Myocyte (in vitro differentiated cells): ENCODE data around the gene FAU. TPM values are rescaled to one million over a fixed set of nuclear protein-coding genes. Genes with fewer than 3 reads are reported as not detected.

Experiments used
- DNase-seq: peaks from one replicate; pipeline ENCODE4 v3.0.0-alpha.2; 2012; ENCODE audit warnings: low read depth
- total RNA-seq: library from RNA; depleted of rRNA; stranded (reverse); fragments of >200 nt; gene quantifications from 2 replicates; pipeline ENCODE4 v1.2.3, GENCODE V29; 2014

FAU gene
- total RNA-seq, 1 donor from 2014 or later, result 163 TPM

DNA sequence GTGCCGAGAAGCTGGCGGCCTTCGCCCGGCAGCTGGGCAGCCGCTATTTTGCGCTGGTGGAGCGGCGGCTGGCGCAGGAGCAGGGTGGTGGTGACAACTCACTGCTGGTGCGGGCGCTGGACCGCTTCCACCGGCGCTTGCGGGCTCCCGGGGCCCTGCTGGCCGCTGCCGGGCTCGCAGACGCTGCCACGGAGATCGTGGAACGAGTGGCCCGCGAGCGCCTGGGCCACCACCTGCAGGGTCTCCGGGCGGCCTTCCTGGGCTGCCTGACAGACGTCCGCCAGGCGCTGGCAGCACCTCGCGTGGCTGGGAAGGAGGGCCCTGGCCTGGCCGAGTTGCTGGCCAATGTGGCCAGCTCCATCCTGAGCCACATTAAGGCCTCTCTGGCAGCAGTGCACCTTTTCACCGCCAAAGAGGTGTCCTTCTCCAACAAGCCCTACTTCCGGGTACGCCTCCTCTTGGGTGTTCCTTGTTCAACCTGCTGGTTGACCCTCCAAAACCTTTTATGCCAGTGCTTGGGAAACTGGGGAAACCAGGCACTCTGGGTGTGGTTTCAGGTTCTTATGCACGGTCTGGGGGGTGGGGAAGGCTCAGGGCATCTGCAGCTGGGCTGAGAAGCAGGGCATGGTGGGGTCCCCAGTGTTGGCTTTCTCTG lies 13.3 kb downstream of the FAU start:
- DNase-seq, result no peak

DNA sequence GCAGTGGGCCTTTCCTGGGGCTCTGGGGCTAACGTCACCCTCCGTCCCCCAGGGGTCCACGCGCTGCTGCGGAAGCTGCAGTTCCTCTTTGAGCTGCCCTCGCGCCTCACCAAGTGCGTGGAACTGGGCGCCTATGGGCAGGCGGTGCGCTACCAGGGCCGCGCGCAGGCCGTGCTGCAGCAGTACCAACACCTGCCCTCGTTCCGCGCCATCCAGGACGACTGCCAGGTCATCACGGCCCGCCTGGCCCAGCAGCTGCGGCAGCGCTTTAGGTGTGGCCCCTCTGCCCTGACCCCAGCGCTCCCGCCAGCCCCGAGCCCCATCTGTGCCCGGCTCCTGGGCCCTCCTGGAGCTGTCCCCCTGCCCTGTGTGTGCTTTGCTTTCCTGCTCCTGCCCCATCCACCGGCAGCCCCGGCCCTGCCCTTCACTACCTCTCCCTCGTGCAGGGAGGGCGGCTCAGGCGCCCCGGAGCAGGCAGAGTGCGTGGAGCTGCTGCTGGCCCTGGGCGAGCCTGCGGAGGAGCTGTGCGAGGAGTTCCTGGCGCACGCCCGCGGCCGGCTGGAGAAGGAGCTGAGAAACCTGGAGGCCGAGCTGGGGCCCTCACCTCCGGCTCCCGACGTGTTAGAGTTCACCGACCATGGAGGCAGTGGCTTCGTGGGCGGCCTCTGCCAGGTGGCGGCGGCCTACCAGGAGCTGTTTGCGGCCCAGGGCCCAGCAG lies 14.0 kb downstream of the FAU start:
- no peak for DNase-seq

GRCh38 chr11:65107078-65107477 lies 14.9 kb downstream of the FAU start:
- no peak for DNase-seq

GRCh38 chr11:65104628-65105027 lies 17.3 kb downstream of the FAU start:
- DNase-seq, result no peak

- peak; percentile 59 for DNase-seq
Observed at GRCh38 chr11:65103476-65103875, 18.5 kb downstream of the FAU start.

GRCh38 chr11:65102142-65103095 lies 19.5 kb downstream of the FAU start:
- DNase-seq, result no peak

DNA sequence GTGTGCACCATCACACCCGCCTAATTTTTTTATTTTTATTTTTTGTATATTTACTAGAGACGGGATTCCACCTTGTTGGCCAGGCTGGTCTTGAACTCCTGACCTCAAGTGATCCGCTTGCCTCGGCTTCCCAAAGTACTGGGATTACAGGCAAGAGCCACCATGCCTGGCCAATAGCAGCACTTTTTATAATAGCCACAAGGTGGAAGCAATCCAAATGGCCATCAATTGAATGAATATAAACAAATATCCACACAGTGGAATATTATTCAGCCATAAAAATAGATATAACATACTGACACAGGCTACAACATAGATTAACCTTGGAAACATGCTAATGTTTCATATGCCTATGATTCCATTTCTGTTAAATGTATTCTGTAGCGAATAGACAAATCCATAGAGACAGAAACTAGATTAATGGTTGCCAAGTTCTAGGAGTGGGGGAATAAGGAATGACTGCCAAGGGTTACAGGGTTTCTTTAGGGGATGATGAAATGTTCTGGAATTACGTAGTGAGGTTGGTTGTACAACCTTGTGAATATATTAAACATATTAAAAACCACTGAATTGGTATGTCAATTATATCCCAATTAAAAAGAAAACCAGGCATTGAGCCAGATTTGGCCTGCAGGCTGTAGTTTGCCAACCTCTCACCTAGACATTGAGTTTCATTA lies 21.1 kb downstream of the FAU start:
- no peak for DNase-seq

DNA sequence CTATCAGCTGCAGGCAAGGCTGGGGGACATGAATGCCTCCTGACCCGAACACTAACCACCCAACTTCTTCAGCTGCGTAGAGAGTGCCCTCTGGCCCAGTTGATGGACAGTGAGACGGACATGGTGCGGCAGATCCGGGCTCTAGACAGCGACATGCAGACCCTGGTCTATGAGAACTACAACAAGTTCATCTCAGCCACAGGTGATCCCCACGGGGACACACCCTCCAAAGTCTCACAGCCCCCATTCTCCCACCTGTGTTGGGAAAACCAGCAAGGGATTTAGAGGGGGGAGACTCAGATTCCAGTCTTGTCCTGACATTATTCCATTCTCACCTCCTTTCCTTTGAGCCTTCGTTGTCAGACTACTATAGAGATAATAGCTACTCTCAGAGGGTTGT lies 25.0 kb downstream of the FAU start:
- DNase-seq, result no peak

DNA sequence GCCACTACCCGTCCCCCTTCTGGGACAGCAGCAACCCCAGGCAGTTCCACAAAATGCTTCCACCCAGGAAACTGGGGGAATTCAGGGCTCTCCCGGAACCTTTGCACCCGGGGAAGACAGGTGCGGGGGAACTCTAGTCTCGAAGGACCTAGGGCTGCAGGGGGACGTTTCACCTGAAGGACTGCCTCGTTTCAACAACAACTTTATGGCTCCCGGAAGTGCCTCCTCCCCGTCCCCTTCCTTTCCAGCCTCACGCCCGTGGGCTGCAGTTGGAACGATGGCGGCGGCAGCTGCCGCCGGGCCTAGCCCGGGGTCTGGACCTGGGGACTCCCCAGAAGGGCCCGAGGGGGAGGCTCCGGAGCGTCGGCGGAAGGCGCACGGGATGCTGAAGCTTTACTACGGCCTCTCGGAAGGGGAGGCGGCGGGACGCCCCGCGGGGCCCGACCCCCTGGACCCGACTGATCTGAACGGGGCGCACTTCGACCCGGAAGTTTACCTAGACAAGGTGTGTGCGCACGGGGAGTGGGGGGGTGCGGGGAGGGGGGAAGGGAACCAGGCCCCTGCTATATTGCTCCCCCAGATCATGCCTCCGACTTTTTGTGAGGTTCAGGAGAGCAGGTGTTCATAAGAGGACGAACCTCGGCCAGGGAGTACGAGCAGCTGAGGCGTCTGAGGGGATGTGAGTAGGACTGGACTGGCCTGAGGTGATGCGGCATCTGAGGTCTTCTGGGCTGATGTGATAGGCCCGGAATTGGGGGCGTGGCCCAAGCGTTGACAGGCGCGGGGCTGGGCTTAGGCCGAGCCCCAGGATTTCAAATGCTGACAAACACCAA lies 25.7 kb downstream of the FAU start, which contains the start of gene VPS51:
TSS of gene VPS51 (plus strand) at position 241 of the 833 bp plus-strand sequence. CDS start at position 278, 37 bp downstream.
- DNase-seq, result peak; percentile 90

- no peak for DNase-seq
Observed at GRCh38 chr11:65095427-65095826, 26.5 kb downstream of the FAU start.

GRCh38 chr11:65090628-65091027 lies 31.3 kb downstream of the FAU start:
- no peak for DNase-seq

GRCh38 chr11:65089621-65090020 lies 32.3 kb downstream of the FAU start:
- DNase-seq, result no peak

- no peak for DNase-seq
Observed at GRCh38 chr11:65087827-65088226, 34.1 kb downstream of the FAU start.

GRCh38 chr11:65087216-65087615 lies 34.7 kb downstream of the FAU start:
- no peak for DNase-seq

DNA sequence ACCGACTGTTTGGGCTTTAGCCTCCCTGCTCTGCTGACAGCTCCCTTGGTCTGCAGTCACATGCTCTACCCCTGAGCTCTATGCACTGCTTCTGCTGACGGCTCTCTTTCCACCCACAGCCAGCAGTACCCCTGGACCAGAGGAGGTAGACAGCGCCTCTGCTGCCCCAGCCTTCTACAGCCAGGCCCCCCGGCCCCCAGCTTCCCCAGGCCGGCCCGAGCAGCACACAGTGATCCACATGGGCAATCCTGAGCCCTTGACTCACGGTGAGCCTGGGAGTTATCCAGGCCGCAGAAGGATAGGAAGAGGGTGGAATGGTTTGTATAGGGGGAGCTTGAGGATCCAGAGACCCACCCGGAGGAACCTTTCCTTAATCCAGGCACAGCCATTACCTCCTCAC lies 35.1 kb downstream of the FAU start:
- no peak for DNase-seq

GRCh38 chr11:65085446-65085845 lies 36.5 kb downstream of the FAU start:
- DNase-seq, result no peak

- DNase-seq, result no peak
Observed at GRCh38 chr11:65084598-65085375, 37.1 kb downstream of the FAU start.

DNA sequence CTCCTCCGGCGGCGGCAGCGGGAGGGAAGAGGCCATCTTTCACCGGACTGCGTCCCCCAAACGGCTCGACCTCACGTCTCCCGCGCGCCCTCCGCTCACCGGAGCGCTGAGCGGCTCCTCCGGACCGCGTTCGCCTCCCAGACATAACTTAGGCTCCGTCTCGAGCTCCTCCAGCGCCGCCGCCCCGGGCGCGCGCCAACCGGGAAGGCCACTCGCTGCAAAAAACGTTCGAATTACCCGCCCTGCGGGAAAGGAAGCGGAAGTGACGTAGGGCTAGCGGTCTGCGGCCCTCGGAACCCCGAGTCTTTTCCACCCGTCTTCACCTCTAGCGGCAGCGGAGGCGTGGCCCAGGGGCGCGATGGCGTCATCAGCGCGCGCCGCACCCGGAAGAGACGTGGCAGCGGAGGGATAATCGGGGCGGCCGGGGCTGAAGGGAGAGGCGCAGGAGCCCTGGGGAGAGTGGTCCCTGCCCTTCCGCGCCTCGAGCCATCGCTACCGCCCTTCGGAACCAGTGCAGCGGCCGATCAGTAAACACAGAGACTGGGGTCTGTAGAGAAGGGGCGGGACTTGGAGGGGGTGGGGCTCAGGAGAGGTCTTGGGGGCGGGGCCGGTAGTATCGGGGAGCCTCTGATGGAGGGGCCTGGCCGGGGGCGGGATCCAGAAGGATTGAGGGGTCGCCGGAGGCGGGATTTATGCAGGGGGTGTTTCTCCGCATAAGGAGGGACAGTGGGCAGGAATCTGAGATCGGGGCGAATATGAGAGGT lies 37.9 kb downstream of the FAU start, which contains the start of the genes CDCA5 and ZFPL1:
TSS of gene CDCA5 (minus strand) at position 207 of the 764 bp plus-strand sequence. CDS start at position 145, 62 bp downstream.
TSS of gene ZFPL1 (plus strand) at position 389 of the 764 bp plus-strand sequence. CDS start 477 bp downstream, outside the sequence.
- peak; percentile 95 for DNase-seq
